Neural cell (in vitro differentiated cells): ENCODE measurements around the gene MACO1. TPM values are rescaled to one million over a fixed set of nuclear protein-coding genes. Genes with fewer than 3 reads are reported as not detected.

Experiments used
- H2AFZ ChIP-seq: fragments of 200-600, 300-800 bp; sonication (generic), shearing (Covaris generic); 2 replicates; pipeline ENCODE4 v1.6.0; 2014; ENCODE audit warnings: low read depth, mild to moderate bottlenecking, antibody characterized with exemption, low read length, moderate library complexity
- H3F3A ChIP-seq: fragments of 200-600 bp; shearing (Covaris generic); 2 replicates; pipeline ENCODE4 v1.6.1; 2016; ENCODE audit warnings: mild to moderate bottlenecking, moderate library complexity, mixed read lengths, antibody characterized with exemption, low read length; ENCODE audit not compliant: insufficient read depth, poor library complexity, severe bottlenecking
- H3K27ac ChIP-seq: fragments of 200-600, 300-800 bp; sonication (generic), shearing (Covaris generic); 2 replicates; pipeline ENCODE4 v1.5.1; 2014; ENCODE audit warnings: mild to moderate bottlenecking, low read length, moderate library complexity
- H3K27me3 ChIP-seq: fragments of 300-800, 200-600 bp; sonication (generic), shearing (Covaris generic); 2 replicates; pipeline ENCODE4 v1.6.0; 2014; ENCODE audit warnings: mild to moderate bottlenecking, low read depth, low read length, moderate library complexity; ENCODE audit not compliant: insufficient read depth
- H3K36me3 ChIP-seq: fragments of 300-800, 200-600 bp; sonication (generic), shearing (Covaris generic); 2 replicates; pipeline ENCODE4 v1.5.1; 2014; ENCODE audit warnings: mild to moderate bottlenecking, antibody characterized with exemption, low read length, moderate library complexity; ENCODE audit not compliant: insufficient read depth
- H3K4me2 ChIP-seq: fragments of 300-800, 200-600 bp; sonication (generic), shearing (Covaris generic); 2 replicates; pipeline ENCODE4 v1.6.0; 2014; ENCODE audit warnings: mild to moderate bottlenecking, low read length
- H3K4me3 ChIP-seq: fragments of 300-800, 200-600 bp; sonication (generic), shearing (Covaris generic); 2 replicates; pipeline ENCODE4 v1.5.1; 2014; ENCODE audit warnings: mild to moderate bottlenecking, low read length, moderate library complexity
- H3K79me2 ChIP-seq: fragments of 200-600 bp; shearing (Covaris generic); replicated peaks from 2 replicates; pipeline ENCODE4 v1.6.0; 2014; ENCODE audit warnings: mild to moderate bottlenecking, low read length, moderate library complexity; ENCODE audit not compliant: insufficient read depth
- H3K9ac ChIP-seq: fragments of 300-800, 200-600 bp; sonication (generic), shearing (Covaris generic); 2 replicates; pipeline ENCODE4 v1.6.1; 2016; ENCODE audit warnings: mild to moderate bottlenecking, low read length, mixed read lengths
- H3K9me2 ChIP-seq: fragments of 200-600 bp; shearing (Covaris generic); 2 replicates; pipeline ENCODE4 v1.6.1; 2016; ENCODE audit warnings: mild to moderate bottlenecking, low read length, mixed read lengths; ENCODE audit not compliant: insufficient read depth
- H3K9me3 ChIP-seq: fragments of 200-600, 300-800 bp; sonication (generic), shearing (Covaris generic); 2 replicates; pipeline ENCODE4 v1.6.1; 2016; ENCODE audit warnings: mild to moderate bottlenecking, mixed run types, low read length, moderate library complexity, mixed read lengths
- H4K20me1 ChIP-seq: fragments of 200-600 bp; shearing (Covaris generic); 2 replicates; pipeline ENCODE4 v1.6.1; 2016; ENCODE audit warnings: mild to moderate bottlenecking, mixed run types; ENCODE audit not compliant: insufficient read depth
- CTCF ChIP-seq: fragments of 450-650 bp; IDR thresholded peaks from 2 replicates; pipeline ENCODE4 v1.5.1; 2014; ENCODE audit warnings: antibody characterized with exemption, mild to moderate bottlenecking, moderate library complexity; ENCODE audit not compliant: poor library complexity, severe bottlenecking
- EP300 ChIP-seq: fragments of 450-650 bp; conservative IDR thresholded peaks from 2 replicates; pipeline ENCODE4 v1.6.1; 2014; ENCODE audit warnings: antibody characterized with exemption, mild to moderate bottlenecking, moderate library complexity; ENCODE audit not compliant: poor library complexity, severe bottlenecking
- EZH2 ChIP-seq: fragments of 200-600, 300-800 bp; shearing (Covaris generic), sonication (generic); IDR thresholded peaks from 2 replicates; pipeline ENCODE4 v1.6.1; 2014; ENCODE audit warnings: antibody characterized with exemption, low read length, borderline replicate concordance, mild to moderate bottlenecking; ENCODE audit not compliant: insufficient read depth, poor library complexity, severe bottlenecking
- MXI1 ChIP-seq: fragments of 450-650 bp; conservative IDR thresholded peaks from 2 replicates; pipeline ENCODE4 v1.6.1; 2014; ENCODE audit warnings: antibody characterized with exemption, mild to moderate bottlenecking; ENCODE audit not compliant: poor library complexity, severe bottlenecking
- POLR2AphosphoS5 ChIP-seq: IDR thresholded peaks from 2 replicates; pipeline ENCODE4 v1.6.1; 2012
- RAD21 ChIP-seq: fragments of 450-650 bp; conservative IDR thresholded peaks from 2 replicates; pipeline ENCODE4 v1.6.1; 2014; ENCODE audit warnings: antibody characterized with exemption, mild to moderate bottlenecking, moderate library complexity
- REST ChIP-seq: IDR thresholded peaks from 2 replicates; pipeline ENCODE4 v1.6.1; 2012; ENCODE audit warnings: borderline replicate concordance
- SMC3 ChIP-seq: fragments of 450-650 bp; conservative IDR thresholded peaks from 2 replicates; pipeline ENCODE4 v1.6.1; 2014; ENCODE audit warnings: antibody characterized with exemption, mild to moderate bottlenecking, moderate library complexity; ENCODE audit not compliant: poor library complexity
- TAF1 ChIP-seq: IDR thresholded peaks from 2 replicates; pipeline ENCODE4 v1.6.1; 2012; ENCODE audit warnings: low read depth
- polyA plus RNA-seq: library from polyadenylated mRNA; depleted of rRNA; stranded (reverse); fragments of >200 nt; gene quantifications from 2 replicates; pipeline ENCODE4 v1.2.3, GENCODE V29; 2014

The MACO1 gene
- polyA plus RNA-seq, 1 donor from 2014 or later = 56.6 TPM

GRCh38 chr1:25528881-25529517 lies 98.3 kb downstream of the MACO1 start:
- Histone ChIP-seq H3F3A (no peaks in the 10 kb centered on the region), H3K27me3 (no peaks in the 10 kb centered on the region), H2AFZ (no peak overlapping the region), H3K36me3 (no peaks in the 10 kb centered on the region), H3K27ac (no peak overlapping the region), H3K9ac (no peak overlapping the region), H3K4me2 (no peak overlapping the region), H3K9me2 (no peaks in the 10 kb centered on the region), H3K9me3 (no peaks in the 10 kb centered on the region), H4K20me1 (no peaks in the 10 kb centered on the region), H3K4me3 (no peak overlapping the region), H3K79me2 (no peaks in the 10 kb centered on the region)
- TF ChIP-seq MXI1 = no peak
- no peak for TF ChIP-seq EZH2
- no peak for TF ChIP-seq REST
- no peak for TF ChIP-seq SMC3
- no peak for TF ChIP-seq POLR2AphosphoS5
- no peak for TF ChIP-seq TAF1
- TF ChIP-seq EP300 = no peak
- no peak for TF ChIP-seq RAD21
- no peak for TF ChIP-seq CTCF

GRCh38 chr1:25529518-25530185 lies 99.0 kb downstream of the MACO1 start:
- Histone ChIP-seq H3K4me3 (no peak overlapping the region), H3K9me3 (no peaks in the 10 kb centered on the region), H3K9me2 (no peaks in the 10 kb centered on the region), H3F3A (no peaks in the 10 kb centered on the region), H2AFZ (no peak overlapping the region), H3K36me3 (no peaks in the 10 kb centered on the region), H3K4me2 (no peak overlapping the region), H3K9ac (no peak overlapping the region), H4K20me1 (no peaks in the 10 kb centered on the region), H3K79me2 (no peaks in the 10 kb centered on the region), H3K27me3 (no peaks in the 10 kb centered on the region), H3K27ac (no peak overlapping the region)
- TF ChIP-seq REST = no peak
- TF ChIP-seq EP300 = no peak
- no peak for TF ChIP-seq CTCF
- no peak for TF ChIP-seq POLR2AphosphoS5
- no peak for TF ChIP-seq RAD21
- TF ChIP-seq SMC3 = no peak
- TF ChIP-seq MXI1 = no peak
- TF ChIP-seq TAF1 = no peak
- TF ChIP-seq EZH2 = no peak
